Measurements from ENCODE around the gene CLTB.
"Not testable (repeated sequence)": the region's sequence is repeated elsewhere in the genome, so short reads cannot be mapped to it uniquely, and the experiment has no call there.

The CLTB gene

GRCh38 chr5:176412517-176413254, 3.7 kb downstream of the CLTB start:
- Histone ChIP-seq H3K4me1 (ENCODE audit: control insufficient read depth, insufficient read depth, low read length) (peaks cover 58% of the 10 kb centered on the region), H3K4me3 (ENCODE audit: low read length) (no peak overlapping the region), H3K9ac (ENCODE audit: low read length) (peak overlapping the region; percentile 53), H3K27me3 (replicated peaks; ENCODE audit: control insufficient read depth, insufficient read depth, low read length) (no peaks in the 10 kb centered on the region), H3K9me3 (ENCODE audit: control insufficient read depth, low read length) (no peaks in the 10 kb centered on the region), H3K36me3 (ENCODE audit: control insufficient read depth, insufficient read depth, low read length, severe bottlenecking) (peaks cover 9% of the 10 kb centered on the region)
- no peak for DNase-seq (ENCODE audit: low read depth)

DNA sequence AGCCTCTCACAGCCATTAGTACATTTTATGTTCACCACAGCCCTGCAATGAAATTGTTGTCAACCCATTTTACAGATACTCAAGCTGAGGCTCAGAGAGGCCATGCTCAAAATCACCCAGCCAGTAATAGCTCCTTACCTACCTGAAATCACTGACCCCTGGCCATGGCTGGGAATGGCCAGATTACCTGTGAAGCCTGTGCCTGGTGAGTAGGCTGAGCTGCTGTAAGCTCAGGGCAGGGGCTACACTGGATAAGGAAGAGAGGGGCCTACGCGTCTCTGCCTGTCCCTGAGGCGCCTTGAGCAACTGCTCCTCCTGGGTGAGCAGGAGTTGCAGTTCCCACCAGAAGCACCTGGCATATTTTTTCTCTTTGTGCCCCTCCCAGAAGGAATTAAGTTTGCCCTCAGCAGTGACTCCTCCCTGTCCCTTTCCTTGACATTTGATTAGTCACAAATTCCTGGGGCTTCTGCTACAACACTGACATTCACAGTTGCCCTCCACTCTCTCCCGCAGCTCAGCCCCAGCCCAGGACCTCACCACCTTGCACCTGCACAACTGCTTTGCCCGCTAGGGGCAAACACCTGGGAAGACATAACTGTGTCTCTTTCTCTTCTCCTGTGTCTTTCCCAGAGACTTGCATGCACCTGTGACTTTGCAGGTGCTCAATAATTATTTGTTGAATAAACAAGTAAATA, 5.7 kb downstream of the CLTB start:
- H3K27me3 ChIP-seq (replicated peaks; ENCODE audit: control insufficient read depth, insufficient read depth, low read length): no peaks in the 10 kb centered on the region
- H3K4me1 ChIP-seq (ENCODE audit: control insufficient read depth, insufficient read depth, low read length): peaks cover 59% of the 10 kb centered on the region
- H3K4me3 ChIP-seq (ENCODE audit: low read length): no peak overlapping the region
- no peak for DNase-seq (ENCODE audit: low read depth)
- H3K36me3 ChIP-seq (ENCODE audit: control insufficient read depth, insufficient read depth, low read length, severe bottlenecking): peaks cover 22% of the 10 kb centered on the region
- no peak overlapping the region for H3K9ac ChIP-seq (ENCODE audit: low read length)
- H3K9me3 ChIP-seq (ENCODE audit: control insufficient read depth, low read length): no peaks in the 10 kb centered on the region

DNA sequence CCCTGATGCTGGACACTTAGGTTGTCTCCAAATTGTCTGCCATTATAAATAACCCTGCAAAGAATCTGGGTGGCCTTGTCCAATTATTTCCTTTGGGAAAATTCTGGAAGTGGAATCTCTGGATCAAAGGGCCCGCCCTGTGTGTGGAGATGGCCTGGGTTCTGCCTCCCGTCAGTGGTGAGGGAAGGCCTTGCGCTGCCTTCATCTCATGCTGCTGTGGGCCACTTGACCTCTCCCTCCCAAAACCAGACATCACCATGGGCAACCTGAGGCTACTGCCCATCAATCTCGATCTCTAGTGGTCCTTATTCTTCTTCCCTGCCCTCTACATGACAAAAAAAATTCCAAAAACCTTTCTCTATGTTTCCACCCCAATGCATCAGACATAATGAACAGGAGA, 6.6 kb downstream of the CLTB start:
- Histone ChIP-seq H3K4me1 (ENCODE audit: control insufficient read depth, insufficient read depth, low read length) (peaks cover 50% of the 10 kb centered on the region), H3K9ac (ENCODE audit: low read length) (no peak overlapping the region), H3K27me3 (replicated peaks; ENCODE audit: control insufficient read depth, insufficient read depth, low read length) (no peaks in the 10 kb centered on the region), H3K36me3 (ENCODE audit: control insufficient read depth, insufficient read depth, low read length, severe bottlenecking) (peaks cover 25% of the 10 kb centered on the region), H3K4me3 (ENCODE audit: low read length) (no peak overlapping the region), H3K9me3 (ENCODE audit: control insufficient read depth, low read length) (no peaks in the 10 kb centered on the region)
- DNase-seq (ENCODE audit: low read depth): no peak

DNA sequence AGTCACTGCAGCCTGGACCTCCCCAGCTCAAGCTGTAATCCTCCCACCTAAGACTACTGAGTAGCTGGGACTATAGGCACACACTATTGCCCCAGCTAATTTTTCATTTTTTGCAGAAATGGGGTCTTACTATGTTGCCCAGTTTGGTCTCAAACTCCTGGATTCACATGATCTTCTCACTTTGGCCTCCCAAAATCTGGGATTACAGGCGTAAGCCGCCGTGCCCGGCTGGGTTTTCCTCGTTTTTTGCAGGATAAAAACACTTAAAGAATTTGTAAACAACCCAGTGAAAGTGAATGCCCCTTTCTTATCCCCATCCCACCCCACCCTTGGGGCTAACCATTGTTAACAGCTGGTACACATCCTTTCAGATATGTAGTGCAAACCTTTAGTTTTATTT, 7.7 kb downstream of the CLTB start:
- Histone ChIP-seq H3K27me3 (replicated peaks; ENCODE audit: control insufficient read depth, insufficient read depth, low read length) (no peaks in the 10 kb centered on the region), H3K9ac (ENCODE audit: low read length) (no peak overlapping the region), H3K9me3 (ENCODE audit: control insufficient read depth, low read length) (no peaks in the 10 kb centered on the region), H3K4me1 (ENCODE audit: control insufficient read depth, insufficient read depth, low read length) (peaks cover 38% of the 10 kb centered on the region), H3K4me3 (ENCODE audit: low read length) (no peak overlapping the region), H3K36me3 (ENCODE audit: control insufficient read depth, insufficient read depth, low read length, severe bottlenecking) (peaks cover 25% of the 10 kb centered on the region)
- DNase-seq (ENCODE audit: low read depth): no peak

- H3K4me3 ChIP-seq (ENCODE audit: low read length); H3K9me3 ChIP-seq (ENCODE audit: control insufficient read depth, low read length); H3K27me3 ChIP-seq (replicated peaks; ENCODE audit: control insufficient read depth, insufficient read depth, low read length); DNase-seq (ENCODE audit: low read depth); H3K9ac ChIP-seq (ENCODE audit: low read length): not testable (repeated sequence)
- Histone ChIP-seq H3K4me1 (ENCODE audit: control insufficient read depth, insufficient read depth, low read length) (peaks cover 34% of the 10 kb centered on the region), H3K36me3 (ENCODE audit: control insufficient read depth, insufficient read depth, low read length, severe bottlenecking) (peaks cover 25% of the 10 kb centered on the region)
Measured at GRCh38 chr5:176408252-176408573, 8.1 kb downstream of the CLTB start.

GRCh38 chr5:176407456-176408251, 8.7 kb downstream of the CLTB start:
- Histone ChIP-seq H3K4me1 (ENCODE audit: control insufficient read depth, insufficient read depth, low read length) (peaks cover 29% of the 10 kb centered on the region), H3K27me3 (replicated peaks; ENCODE audit: control insufficient read depth, insufficient read depth, low read length) (no peaks in the 10 kb centered on the region), H3K9me3 (ENCODE audit: control insufficient read depth, low read length) (no peaks in the 10 kb centered on the region), H3K36me3 (ENCODE audit: control insufficient read depth, insufficient read depth, low read length, severe bottlenecking) (peaks cover 25% of the 10 kb centered on the region), H3K4me3 (ENCODE audit: low read length) (no peak overlapping the region), H3K9ac (ENCODE audit: low read length) (no peak overlapping the region)
- DNase-seq (ENCODE audit: low read depth): peak; percentile 56

GRCh38 chr5:176406436-176407052, 9.8 kb downstream of the CLTB start:
- no peak for DNase-seq (ENCODE audit: low read depth)
- H3K36me3 ChIP-seq (ENCODE audit: control insufficient read depth, insufficient read depth, low read length, severe bottlenecking): peaks cover 27% of the 10 kb centered on the region

DNA sequence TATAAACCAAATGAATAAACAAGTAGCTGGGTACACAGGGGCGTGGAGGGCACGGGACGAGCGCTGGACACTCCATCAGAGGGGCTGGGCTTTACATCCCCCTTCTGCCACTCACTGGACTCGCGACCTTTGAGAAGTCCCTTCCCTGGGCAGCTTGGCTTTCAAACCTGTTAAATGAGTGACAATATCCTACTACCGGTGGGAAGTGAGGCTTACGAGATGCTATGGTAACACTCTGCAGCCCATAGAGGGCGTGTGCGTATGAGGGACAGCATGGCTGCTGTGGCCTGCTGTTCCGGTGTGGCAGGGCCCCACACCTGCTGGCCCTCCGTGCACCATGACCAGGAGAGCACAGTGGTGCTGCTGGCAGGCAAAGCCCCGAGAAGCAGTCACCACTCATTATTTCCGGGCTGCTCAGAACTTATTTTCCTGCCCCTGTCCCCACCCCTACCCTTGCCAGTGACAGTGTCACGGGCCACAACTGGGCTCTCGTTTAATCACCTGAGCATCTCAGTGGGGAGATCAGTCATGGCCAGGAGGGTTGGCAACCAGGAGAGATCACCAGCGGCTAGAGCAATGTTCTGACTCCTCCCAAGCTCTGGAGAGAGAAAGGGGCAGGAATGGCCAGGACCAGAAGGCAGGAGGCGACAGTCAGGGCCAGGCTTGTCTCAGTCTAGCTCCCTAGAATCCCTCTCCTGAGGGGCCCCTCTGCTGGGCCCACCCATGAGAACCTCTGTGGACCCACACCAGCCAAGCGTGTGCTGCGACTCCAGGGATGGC, 10.5 kb downstream of the CLTB start:
- no peak overlapping the region for H3K4me3 ChIP-seq (ENCODE audit: low read length)
- peaks cover 30% of the 10 kb centered on the region for H3K36me3 ChIP-seq (ENCODE audit: control insufficient read depth, insufficient read depth, low read length, severe bottlenecking)
- DNase-seq (ENCODE audit: low read depth): no peak
- no peaks in the 10 kb centered on the region for H3K9me3 ChIP-seq (ENCODE audit: control insufficient read depth, low read length)
- H3K4me1 ChIP-seq (ENCODE audit: control insufficient read depth, insufficient read depth, low read length): peaks cover 14% of the 10 kb centered on the region
- H3K27me3 ChIP-seq (replicated peaks; ENCODE audit: control insufficient read depth, insufficient read depth, low read length): no peaks in the 10 kb centered on the region
- H3K9ac ChIP-seq (ENCODE audit: low read length): no peak overlapping the region

More at GRCh38 chr5:176406436-176407052, 9.8 kb downstream of the CLTB start:
- no peaks in the 10 kb centered on the region for H3K9me3 ChIP-seq (ENCODE audit: control insufficient read depth, low read length)
- no peak overlapping the region for H3K9ac ChIP-seq (ENCODE audit: low read length)
- no peaks in the 10 kb centered on the region for H3K27me3 ChIP-seq (replicated peaks; ENCODE audit: control insufficient read depth, insufficient read depth, low read length)
- H3K4me3 ChIP-seq (ENCODE audit: low read length): no peak overlapping the region
- peaks cover 21% of the 10 kb centered on the region for H3K4me1 ChIP-seq (ENCODE audit: control insufficient read depth, insufficient read depth, low read length)

DNA sequence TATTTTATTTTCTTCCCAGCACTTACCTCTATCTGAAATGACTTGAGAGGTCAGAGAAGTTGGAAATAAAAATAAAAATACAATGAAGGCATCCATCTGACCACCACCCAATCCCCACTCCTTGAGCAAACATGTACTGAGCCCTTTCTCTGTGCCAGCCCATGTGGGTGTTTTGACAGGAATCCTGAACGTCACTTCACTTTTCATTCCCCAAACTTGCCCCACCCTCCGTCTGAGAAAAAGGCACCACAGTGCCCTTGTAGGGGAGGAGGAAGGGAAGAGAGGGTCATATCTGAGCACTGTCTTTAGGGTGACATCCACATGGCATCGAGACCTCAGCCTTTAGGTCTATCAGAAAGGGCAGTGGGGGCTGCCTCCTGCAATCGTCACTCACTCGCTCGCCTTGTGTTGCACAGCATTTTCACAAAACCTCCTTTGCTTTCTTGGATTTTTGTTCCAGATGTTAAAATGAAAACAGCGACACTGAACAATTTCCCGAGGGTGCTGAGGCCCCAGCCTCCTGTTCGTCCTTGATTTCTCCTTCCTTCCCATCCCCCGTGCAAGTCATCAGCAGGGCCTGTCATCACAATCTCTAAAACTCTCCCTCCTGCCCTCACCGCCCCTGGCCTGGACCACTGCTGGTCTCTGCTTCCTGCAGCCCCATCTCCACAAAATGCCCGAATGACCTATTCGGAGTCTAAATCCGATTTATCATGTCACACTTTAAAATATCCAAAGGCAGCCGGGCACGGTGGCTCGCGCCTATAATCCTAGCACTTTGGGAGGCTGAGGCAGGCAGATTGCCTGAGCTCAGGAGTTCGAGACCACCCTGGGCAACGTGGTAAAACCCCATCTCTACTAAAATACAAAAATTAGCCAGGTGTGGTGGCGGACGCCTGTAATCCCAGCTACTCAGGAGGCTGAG, 14.8 kb downstream of the CLTB start:
- DNase-seq (ENCODE audit: low read depth): no peak
- no peak overlapping the region for H3K9ac ChIP-seq (ENCODE audit: low read length)
- no peaks in the 10 kb centered on the region for H3K27me3 ChIP-seq (replicated peaks; ENCODE audit: control insufficient read depth, insufficient read depth, low read length)
- H3K4me3 ChIP-seq (ENCODE audit: low read length): no peak overlapping the region
- H3K36me3 ChIP-seq (ENCODE audit: control insufficient read depth, insufficient read depth, low read length, severe bottlenecking): peaks cover 31% of the 10 kb centered on the region
- no peaks in the 10 kb centered on the region for H3K9me3 ChIP-seq (ENCODE audit: control insufficient read depth, low read length)
- peaks cover 2% of the 10 kb centered on the region for H3K4me1 ChIP-seq (ENCODE audit: control insufficient read depth, insufficient read depth, low read length)

Data from adipocyte (in vitro differentiated cells).